ENCODE data around the gene ITGA11. TPM values are rescaled to one million over a fixed set of nuclear protein-coding genes. Genes with fewer than 3 reads are reported as not detected.

The ITGA11 gene
- polyA plus RNA-seq, 4 donors: 0.27 to 0.99 (median 0.48) TPM; not detected in 1

DNA sequence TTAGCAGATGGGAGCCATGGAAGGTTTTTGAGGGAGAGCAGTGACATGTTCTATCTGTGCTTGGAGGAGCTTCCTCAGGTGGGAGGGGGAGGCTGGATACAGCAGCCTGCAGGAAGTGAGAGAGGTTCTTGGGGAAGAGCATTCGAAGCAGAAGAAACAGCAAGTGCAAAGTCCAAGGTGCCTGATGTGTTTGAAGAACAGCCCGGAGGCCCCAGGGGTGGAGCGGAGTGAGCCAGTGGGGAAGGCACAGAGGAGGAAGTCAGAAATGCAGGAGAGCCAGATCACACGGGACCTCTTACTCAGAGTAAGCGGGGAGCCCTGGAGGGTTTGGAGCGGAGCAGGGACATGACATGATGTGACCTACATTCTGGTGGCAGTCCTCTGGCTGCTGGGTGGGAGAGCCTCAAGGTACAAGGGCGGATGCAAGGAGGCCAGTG is 10.8 kb downstream of the ITGA11 start:
- Histone ChIP-seq H3K4me3 (ENCODE audit: low read depth in 1 of 3, low read length in 3 of 3) (peak overlapping the region in 1 of 3 donors; percentile 58), H3K4me1 (ENCODE audit: control insufficient read depth in 3 of 3, insufficient read depth in 2 of 3, low read depth in 1 of 3, low read length in 2 of 3) (peaks cover 0 to 13% (median 0%) of the 10 kb centered on the region in 3 donors), H3K36me3 (ENCODE audit: control insufficient read depth in 3 of 3, insufficient read depth in 2 of 3, low read depth in 1 of 3, low read length in 3 of 3) (peaks cover 0 to 3% (median 0%) of the 10 kb centered on the region in 3 donors), H3K27me3 (ENCODE audit: control insufficient read depth in 3 of 3, insufficient read depth in 3 of 3, low read length in 3 of 3) (no peaks in the 10 kb centered on the region), H3K9me3 (ENCODE audit: control insufficient read depth in 2 of 2, insufficient read depth in 1 of 2, low read depth in 1 of 2, low read length in 1 of 2) (no peaks in the 10 kb centered on the region), H3K27ac (ENCODE audit: low read depth in 1 of 3, low read length in 2 of 3) (peak overlapping the region in 2 of 3 donors; percentile 83 to 87)
- FAIRE-seq: no peak
- WGBS, 3 donors: 26 to 55% (median 26%) methylated on average over 7 of the region's 7 CpGs
- peak; percentile 90 to 96 for DNase-seq

DNA sequence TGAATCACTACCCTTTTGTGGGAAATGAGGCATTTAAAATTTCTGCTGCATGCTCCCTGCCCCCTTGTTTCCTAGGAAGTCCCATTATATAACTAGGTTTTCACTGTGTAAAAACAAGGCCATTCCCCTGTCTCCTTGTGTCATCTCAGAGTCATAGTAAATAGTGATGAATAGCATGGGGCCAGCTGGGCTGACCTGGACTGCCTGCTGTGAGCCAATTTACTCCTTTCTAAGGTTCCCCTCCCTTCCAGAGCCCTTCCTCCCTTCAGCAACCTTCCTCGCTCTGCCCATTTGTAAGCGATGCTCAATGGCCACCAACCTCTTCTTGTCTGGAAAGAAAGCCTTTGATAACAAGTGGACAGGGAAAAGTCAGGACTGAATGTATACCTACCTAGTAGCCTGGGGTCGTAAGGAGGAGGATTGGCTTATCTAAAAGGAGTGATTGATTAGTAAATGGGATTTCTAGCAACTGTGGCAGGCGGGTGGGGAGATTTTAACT is 11.7 kb downstream of the ITGA11 start:
- DNase-seq: no peak
- Histone ChIP-seq H3K4me3 (ENCODE audit: low read depth in 1 of 3, low read length in 3 of 3) (no peak overlapping the region), H3K4me1 (ENCODE audit: control insufficient read depth in 3 of 3, insufficient read depth in 2 of 3, low read depth in 1 of 3, low read length in 2 of 3) (peaks cover 0 to 13% (median 0%) of the 10 kb centered on the region in 3 donors), H3K9me3 (ENCODE audit: control insufficient read depth in 2 of 2, insufficient read depth in 1 of 2, low read depth in 1 of 2, low read length in 1 of 2) (no peaks in the 10 kb centered on the region), H3K36me3 (ENCODE audit: control insufficient read depth in 3 of 3, insufficient read depth in 2 of 3, low read depth in 1 of 3, low read length in 3 of 3) (no peaks in the 10 kb centered on the region), H3K27me3 (ENCODE audit: control insufficient read depth in 3 of 3, insufficient read depth in 3 of 3, low read length in 3 of 3) (no peaks in the 10 kb centered on the region), H3K27ac (ENCODE audit: low read depth in 1 of 3, low read length in 2 of 3) (peak overlapping the region in 2 of 3 donors; percentile 59 to 62)
- 59 to 77% (median 59%) methylated on average over 4 of the region's 4 CpGs for WGBS, 3 donors
- FAIRE-seq: no peak

DNA sequence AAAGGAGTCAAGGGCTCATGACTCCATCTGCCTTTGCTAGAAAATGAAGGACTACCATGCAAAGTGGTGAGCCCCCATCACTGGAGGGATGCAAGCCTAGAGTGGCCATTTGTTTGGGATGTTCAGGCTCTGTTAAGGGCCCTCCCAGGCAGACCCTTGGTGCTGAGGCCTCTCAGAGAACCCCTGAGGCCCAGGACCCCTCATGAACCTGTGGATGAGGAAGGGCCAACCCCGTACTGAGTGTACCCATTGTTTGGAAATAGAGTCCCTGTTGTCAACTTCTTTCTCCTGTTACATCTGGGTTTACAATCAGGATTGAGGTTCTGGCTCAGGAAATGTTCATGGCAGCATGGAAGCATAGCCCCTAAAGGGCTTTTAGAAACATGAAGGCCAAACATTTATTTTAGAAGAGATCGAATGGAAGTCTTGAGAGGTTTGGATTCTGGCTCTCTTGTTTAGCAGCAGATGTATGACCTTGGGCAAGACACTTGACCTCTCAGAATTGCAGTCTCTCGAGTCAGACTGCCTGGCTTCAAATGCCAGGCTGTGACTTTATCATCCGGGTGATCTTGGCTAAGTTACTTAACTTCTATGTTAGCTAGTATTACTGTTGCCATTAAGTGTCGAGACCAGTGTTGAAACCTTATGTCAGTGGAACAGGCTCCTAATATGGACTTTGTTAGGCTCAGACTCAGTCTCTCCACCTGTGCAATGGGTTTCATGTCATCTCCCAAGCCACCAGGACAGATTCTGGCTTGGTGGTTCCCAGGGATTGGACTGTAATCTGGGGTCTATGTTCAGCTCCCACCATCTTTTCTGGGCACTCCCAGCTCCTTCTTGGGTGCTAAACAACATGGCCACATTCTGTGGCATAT is 12.4 kb downstream of the ITGA11 start:
- no peaks in the 10 kb centered on the region for H3K36me3 ChIP-seq (ENCODE audit: control insufficient read depth in 3 of 3, insufficient read depth in 2 of 3, low read depth in 1 of 3, low read length in 3 of 3)
- H3K9me3 ChIP-seq (ENCODE audit: control insufficient read depth in 2 of 2, insufficient read depth in 1 of 2, low read depth in 1 of 2, low read length in 1 of 2): no peaks in the 10 kb centered on the region
- no peaks in the 10 kb centered on the region for H3K27me3 ChIP-seq (ENCODE audit: control insufficient read depth in 3 of 3, insufficient read depth in 3 of 3, low read length in 3 of 3)
- WGBS, 3 donors: 83 to 86% (median 84%) methylated on average over 5 of the region's 5 CpGs
- FAIRE-seq (no peak), DNase-seq (no peak)
- no peak overlapping the region for H3K4me3 ChIP-seq (ENCODE audit: low read depth in 1 of 3, low read length in 3 of 3)
- peak overlapping the region in 1 of 3 donors; percentile 59 for H3K27ac ChIP-seq (ENCODE audit: low read depth in 1 of 3, low read length in 2 of 3)
- H3K4me1 ChIP-seq (ENCODE audit: control insufficient read depth in 3 of 3, insufficient read depth in 2 of 3, low read depth in 1 of 3, low read length in 2 of 3): peaks cover 0 to 13% (median 0%) of the 10 kb centered on the region in 3 donors

DNA sequence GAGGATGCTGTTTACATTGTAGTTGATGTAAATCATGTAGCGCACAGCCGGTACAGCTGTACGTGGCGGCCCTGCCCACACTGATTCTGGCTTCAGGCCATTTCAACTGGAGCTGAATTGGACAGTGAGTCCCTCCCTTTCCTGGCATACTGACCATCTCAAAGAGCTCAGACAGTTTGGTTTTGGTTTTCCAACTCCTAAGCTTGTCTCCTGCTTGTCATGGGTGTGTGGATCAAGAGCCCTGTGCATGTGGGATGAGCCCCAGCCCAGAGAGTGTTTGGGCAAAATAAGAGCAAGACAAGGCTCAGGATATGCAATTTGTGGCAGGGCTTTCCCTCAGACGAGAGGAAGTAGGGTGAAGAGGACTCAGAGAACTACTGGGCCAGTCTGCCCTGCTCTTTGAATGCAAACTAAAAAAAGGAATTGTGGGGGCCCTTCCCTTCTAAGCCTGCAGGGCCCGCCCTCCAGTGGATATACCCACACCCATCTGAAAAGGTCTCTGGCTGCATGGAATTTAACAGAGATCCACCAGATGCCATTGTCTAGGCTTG is 13.3 kb downstream of the ITGA11 start:
- 31 to 48% (median 32%) methylated on average over 6 of the region's 6 CpGs for WGBS, 3 donors
- DNase-seq: peak; percentile 12 to 47

DNA sequence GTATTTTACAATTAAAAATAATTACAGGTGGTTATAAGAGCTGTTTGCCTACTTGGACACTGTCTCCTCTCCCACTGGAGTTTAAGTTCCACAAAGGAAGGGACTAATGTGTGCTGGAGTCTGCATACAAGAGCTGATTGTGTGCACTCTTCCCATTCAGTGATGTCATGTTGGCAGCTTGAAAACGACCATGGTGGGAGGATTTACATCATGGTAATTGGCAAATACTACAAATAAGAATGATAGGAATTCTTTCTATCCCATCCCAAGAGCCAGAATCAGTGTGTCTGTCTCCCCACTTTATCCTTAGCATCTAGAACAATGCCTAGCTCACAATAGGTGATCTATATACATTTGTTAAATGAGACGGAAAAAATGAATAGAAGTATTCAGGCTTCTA is 14.1 kb downstream of the ITGA11 start:
- FAIRE-seq (no peak), DNase-seq (no peak)
- Histone ChIP-seq H3K27ac (ENCODE audit: low read depth in 1 of 3, low read length in 2 of 3) (no peak overlapping the region), H3K36me3 (ENCODE audit: control insufficient read depth in 3 of 3, insufficient read depth in 2 of 3, low read depth in 1 of 3, low read length in 3 of 3) (no peaks in the 10 kb centered on the region), H3K4me1 (ENCODE audit: control insufficient read depth in 3 of 3, insufficient read depth in 2 of 3, low read depth in 1 of 3, low read length in 2 of 3) (peaks cover 0 to 13% (median 0%) of the 10 kb centered on the region in 3 donors), H3K27me3 (ENCODE audit: control insufficient read depth in 3 of 3, insufficient read depth in 3 of 3, low read length in 3 of 3) (no peaks in the 10 kb centered on the region), H3K4me3 (ENCODE audit: low read depth in 1 of 3, low read length in 3 of 3) (no peak overlapping the region), H3K9me3 (ENCODE audit: control insufficient read depth in 2 of 2, insufficient read depth in 1 of 2, low read depth in 1 of 2, low read length in 1 of 2) (no peaks in the 10 kb centered on the region)
- 50 to 53% (median 52%) methylated on average over 2 of the region's 2 CpGs for WGBS, 3 donors

More for the DNA sequence above, 13.3 kb downstream of the ITGA11 start:
- no peaks in the 10 kb centered on the region for H3K27me3 ChIP-seq (ENCODE audit: control insufficient read depth in 3 of 3, insufficient read depth in 3 of 3, low read length in 3 of 3)
- no peak overlapping the region for H3K27ac ChIP-seq (ENCODE audit: low read depth in 1 of 3, low read length in 2 of 3)
- no peaks in the 10 kb centered on the region for H3K36me3 ChIP-seq (ENCODE audit: control insufficient read depth in 3 of 3, insufficient read depth in 2 of 3, low read depth in 1 of 3, low read length in 3 of 3)
- peaks cover 0 to 13% (median 0%) of the 10 kb centered on the region in 3 donors for H3K4me1 ChIP-seq (ENCODE audit: control insufficient read depth in 3 of 3, insufficient read depth in 2 of 3, low read depth in 1 of 3, low read length in 2 of 3)
- H3K4me3 ChIP-seq (ENCODE audit: low read depth in 1 of 3, low read length in 3 of 3): no peak overlapping the region
- H3K9me3 ChIP-seq (ENCODE audit: control insufficient read depth in 2 of 2, insufficient read depth in 1 of 2, low read depth in 1 of 2, low read length in 1 of 2): no peaks in the 10 kb centered on the region
- no peak for FAIRE-seq

DNA sequence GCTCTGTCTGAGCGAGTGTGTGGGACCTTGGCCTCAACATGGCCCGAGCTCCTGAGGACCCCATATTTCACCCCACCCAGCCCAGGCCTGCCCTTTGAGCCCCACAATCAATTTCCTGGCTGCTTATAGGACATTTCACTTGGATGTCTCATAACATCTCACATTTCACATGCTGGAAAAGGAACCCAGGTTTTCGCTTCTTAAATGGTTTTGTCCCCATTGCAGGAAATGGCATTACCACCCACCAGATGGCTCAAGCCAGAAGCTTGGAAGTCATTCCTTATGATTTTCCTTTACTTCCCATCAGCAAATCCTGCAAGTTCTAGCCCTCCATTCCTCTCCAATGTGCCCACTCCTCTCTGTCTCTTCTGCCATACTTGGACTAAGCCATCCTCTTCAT is 14.9 kb downstream of the ITGA11 start:
- Histone ChIP-seq H3K4me3 (ENCODE audit: low read depth in 1 of 3, low read length in 3 of 3) (no peak overlapping the region), H3K27ac (ENCODE audit: low read depth in 1 of 3, low read length in 2 of 3) (no peak overlapping the region), H3K36me3 (ENCODE audit: control insufficient read depth in 3 of 3, insufficient read depth in 2 of 3, low read depth in 1 of 3, low read length in 3 of 3) (no peaks in the 10 kb centered on the region), H3K9me3 (ENCODE audit: control insufficient read depth in 2 of 2, insufficient read depth in 1 of 2, low read depth in 1 of 2, low read length in 1 of 2) (no peaks in the 10 kb centered on the region), H3K27me3 (ENCODE audit: control insufficient read depth in 3 of 3, insufficient read depth in 3 of 3, low read length in 3 of 3) (no peaks in the 10 kb centered on the region), H3K4me1 (ENCODE audit: control insufficient read depth in 3 of 3, insufficient read depth in 2 of 3, low read depth in 1 of 3, low read length in 2 of 3) (peaks cover 0 to 13% (median 0%) of the 10 kb centered on the region in 3 donors)
- no peak for DNase-seq
- 70 to 73% (median 71%) methylated on average over 3 of the region's 3 CpGs for WGBS, 3 donors
- no peak for FAIRE-seq

DNA sequence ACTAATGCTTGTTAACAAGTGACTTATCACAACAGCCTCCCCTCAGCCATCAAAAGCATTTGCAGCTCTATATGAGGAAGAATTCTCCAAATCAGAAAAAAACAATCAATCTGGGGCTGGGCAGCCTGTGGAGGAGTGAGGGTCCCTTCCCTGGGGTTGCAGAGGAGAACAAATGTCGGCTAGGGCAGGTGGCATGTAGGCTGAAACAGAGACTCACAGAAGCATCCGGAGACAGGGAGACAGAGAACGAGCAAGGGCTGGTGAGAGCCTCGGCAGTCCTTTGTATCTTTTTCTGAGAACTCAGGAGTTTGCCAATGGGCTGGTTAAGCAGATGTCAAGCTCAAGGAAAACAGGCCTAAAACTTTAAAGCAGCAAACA is 15.8 kb downstream of the ITGA11 start:
- WGBS, 3 donors: 76 to 89% (median 87%) methylated on average over 4 of the region's 4 CpGs
- Histone ChIP-seq H3K4me3 (ENCODE audit: low read depth in 1 of 3, low read length in 3 of 3) (no peak overlapping the region), H3K27ac (ENCODE audit: low read depth in 1 of 3, low read length in 2 of 3) (no peak overlapping the region), H3K27me3 (ENCODE audit: control insufficient read depth in 3 of 3, insufficient read depth in 3 of 3, low read length in 3 of 3) (no peaks in the 10 kb centered on the region), H3K9me3 (ENCODE audit: control insufficient read depth in 2 of 2, insufficient read depth in 1 of 2, low read depth in 1 of 2, low read length in 1 of 2) (no peaks in the 10 kb centered on the region), H3K36me3 (ENCODE audit: control insufficient read depth in 3 of 3, insufficient read depth in 2 of 3, low read depth in 1 of 3, low read length in 3 of 3) (no peaks in the 10 kb centered on the region), H3K4me1 (ENCODE audit: control insufficient read depth in 3 of 3, insufficient read depth in 2 of 3, low read depth in 1 of 3, low read length in 2 of 3) (peaks cover 0 to 13% (median 0%) of the 10 kb centered on the region in 3 donors)
- DNase-seq (no peak), FAIRE-seq (no peak)

DNA sequence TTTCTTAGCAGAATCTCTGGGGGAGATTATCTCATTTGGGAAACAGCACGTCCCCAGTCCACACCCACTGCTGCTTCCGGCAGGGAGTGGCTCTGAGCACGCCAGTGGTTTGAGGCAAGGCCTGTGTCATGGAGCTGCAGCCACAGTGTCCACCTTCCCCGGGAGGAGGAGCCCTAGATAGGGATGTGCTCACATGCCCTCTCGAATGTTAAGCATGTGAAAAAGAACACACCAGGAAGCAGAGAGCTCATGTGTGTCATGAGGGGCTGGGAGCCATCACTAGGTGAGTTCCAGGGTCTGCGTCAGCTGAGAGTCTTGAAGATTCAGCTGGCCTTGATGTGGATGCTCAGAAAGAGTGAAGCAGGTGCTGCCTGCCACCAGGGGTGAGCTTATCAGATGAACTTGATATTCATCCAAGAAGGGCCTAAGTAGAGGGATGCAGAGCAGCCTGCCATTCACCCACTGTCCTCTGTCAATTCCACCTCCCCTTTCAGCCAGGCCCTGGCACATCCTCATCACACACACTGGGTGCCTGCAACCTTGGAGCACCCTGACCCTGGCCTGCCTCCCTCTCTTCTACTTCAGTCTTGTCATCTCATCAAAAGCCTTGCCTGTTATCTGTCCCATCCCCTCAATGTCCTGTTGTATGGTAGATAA is 16.3 kb downstream of the ITGA11 start:
- Histone ChIP-seq H3K9me3 (ENCODE audit: control insufficient read depth in 2 of 2, insufficient read depth in 1 of 2, low read depth in 1 of 2, low read length in 1 of 2) (no peaks in the 10 kb centered on the region), H3K27ac (ENCODE audit: low read depth in 1 of 3, low read length in 2 of 3) (no peak overlapping the region), H3K4me3 (ENCODE audit: low read depth in 1 of 3, low read length in 3 of 3) (no peak overlapping the region), H3K4me1 (ENCODE audit: control insufficient read depth in 3 of 3, insufficient read depth in 2 of 3, low read depth in 1 of 3, low read length in 2 of 3) (peaks cover 0 to 10% (median 0%) of the 10 kb centered on the region in 3 donors), H3K27me3 (ENCODE audit: control insufficient read depth in 3 of 3, insufficient read depth in 3 of 3, low read length in 3 of 3) (no peaks in the 10 kb centered on the region), H3K36me3 (ENCODE audit: control insufficient read depth in 3 of 3, insufficient read depth in 2 of 3, low read depth in 1 of 3, low read length in 3 of 3) (no peaks in the 10 kb centered on the region)
- DNase-seq (no peak), FAIRE-seq (no peak)
- WGBS, 3 donors: 54 to 75% (median 59%) methylated on average over 6 of the region's 6 CpGs
